T-helper 17 cell (primary cell): ENCODE results near the gene NHS. TPM values are rescaled to one million over a fixed set of nuclear protein-coding genes. Genes with fewer than 3 reads are reported as not detected.

ENCODE experiments used
- ATAC-seq: fragments of 150-1000 bp; cut with Tn5 transposase; 2 replicates; pipeline ENCODE4 v1.10.0; 2021; ENCODE audit warnings: mild to moderate bottlenecking, moderate library complexity
- DNase-seq, 3 donors: peaks; one replicate each; pipeline versions ENCODE4 v3.0.0 to v3.0.0-alpha.2; 2020 to 2021
- H3K9me3 ChIP-seq: one replicate; pipeline ENCODE4 v1.7.0; 2013; ENCODE audit warnings: low read length, mild to moderate bottlenecking; ENCODE audit not compliant: control insufficient read depth, poor library complexity, severe bottlenecking
- H3K27ac Mint-ChIP-seq: one replicate; pipeline ENCODE4 v1.8.0; 2022; ENCODE audit warnings: mild to moderate bottlenecking, moderate library complexity, mixed read lengths
- H3K27me3 Mint-ChIP-seq: one replicate; pipeline ENCODE4 v1.8.0; 2022; ENCODE audit warnings: mixed read lengths
- H3K36me3 Mint-ChIP-seq: one replicate; pipeline ENCODE4 v1.8.0; 2022; ENCODE audit warnings: low read depth, mixed read lengths
- H3K4me1 Mint-ChIP-seq: one replicate; pipeline ENCODE4 v1.8.0; 2022; ENCODE audit warnings: mild to moderate bottlenecking, mixed read lengths
- H3K4me3 Mint-ChIP-seq: one replicate; pipeline ENCODE4 v1.8.0; 2022; ENCODE audit warnings: mild to moderate bottlenecking, moderate library complexity, mixed read lengths
- total RNA-seq, 4 donors: library from RNA in 2 of 4; stranded (reverse) in 2 of 4; gene quantifications; one replicate each; pipeline ENCODE4 v1.2.3 and lab custom pipeline; 2022 to 2026

NHS gene
- total RNA-seq, 2 donors from 2014 or later = 0.07 TPM; not detected in 1

DNA sequence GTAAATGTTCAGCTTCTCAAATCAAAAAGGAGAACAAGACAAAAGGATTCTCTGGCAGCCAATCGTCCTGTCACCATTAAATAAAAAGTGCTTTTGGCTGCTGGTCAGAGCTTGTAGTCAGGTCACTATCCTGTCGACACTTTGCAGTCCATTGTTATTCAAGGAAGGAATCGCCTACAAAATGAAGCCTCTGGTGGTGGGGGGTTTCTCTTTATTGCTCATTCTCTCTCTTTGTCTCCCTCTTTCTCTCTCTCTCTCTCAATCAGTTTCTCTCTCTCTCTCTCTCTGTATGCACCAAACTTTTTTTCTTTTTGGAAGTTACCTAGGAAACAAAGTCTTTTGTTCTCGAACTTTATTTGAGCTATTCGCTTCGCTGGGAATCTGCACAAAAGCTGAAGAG is 344.7 kb downstream of the NHS start:
- H3K4me1 Mint-ChIP-seq = no peaks in the 10 kb centered on the region
- ATAC-seq (no peak), DNase-seq (no peak)
- H3K27ac Mint-ChIP-seq = no peak overlapping the region
- no peaks in the 10 kb centered on the region for H3K36me3 Mint-ChIP-seq
- H3K9me3 ChIP-seq = no peaks in the 10 kb centered on the region
- no peak overlapping the region for H3K4me3 Mint-ChIP-seq
- H3K27me3 Mint-ChIP-seq = no peaks in the 10 kb centered on the region

GRCh38 chrX:17721715-17722114 is 346.7 kb downstream of the NHS start:
- Mint-ChIP-seq H3K36me3 (no peaks in the 10 kb centered on the region), H3K4me1 (no peaks in the 10 kb centered on the region), H3K4me3 (no peak overlapping the region), H3K27ac (no peak overlapping the region), H3K27me3 (no peaks in the 10 kb centered on the region)
- DNase-seq = no peak
- no peaks in the 10 kb centered on the region for H3K9me3 ChIP-seq
- ATAC-seq = no peak

DNA sequence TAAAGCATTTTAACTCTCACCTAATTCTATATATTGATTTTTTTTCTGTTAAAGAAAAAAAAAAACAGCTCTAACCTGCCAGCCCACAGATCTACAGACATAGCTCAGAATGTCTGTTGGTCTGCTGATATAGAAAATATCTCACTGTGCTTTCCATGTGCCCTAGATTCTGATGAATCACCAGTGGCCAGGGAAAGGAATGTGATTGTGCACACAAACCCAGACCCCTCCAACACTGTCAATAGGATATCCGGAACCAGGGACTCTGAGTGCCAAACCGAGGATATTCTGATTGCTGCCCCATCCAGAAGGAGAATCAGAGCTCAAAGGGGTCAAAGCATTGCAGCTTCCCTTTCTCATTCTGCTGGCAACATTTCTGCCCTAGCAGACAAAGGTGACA is 350.2 kb downstream of the NHS start:
- no peaks in the 10 kb centered on the region for H3K9me3 ChIP-seq
- Mint-ChIP-seq H3K4me1 (no peaks in the 10 kb centered on the region), H3K27me3 (peaks cover 6% of the 10 kb centered on the region), H3K27ac (no peak overlapping the region), H3K4me3 (no peak overlapping the region), H3K36me3 (no peaks in the 10 kb centered on the region)
- no peak for ATAC-seq
- no peak for DNase-seq

- peaks cover 2% of the 10 kb centered on the region for H3K4me1 Mint-ChIP-seq
- H3K36me3 Mint-ChIP-seq = no peaks in the 10 kb centered on the region
- DNase-seq (no peak), ATAC-seq (no peak)
- H3K9me3 ChIP-seq = no peaks in the 10 kb centered on the region
- H3K4me3 Mint-ChIP-seq = no peak overlapping the region
- H3K27ac Mint-ChIP-seq = no peak overlapping the region
- H3K27me3 Mint-ChIP-seq = peaks cover 2% of the 10 kb centered on the region
These were observed 357.3 kb downstream of the NHS start for GRCh38 chrX:17732138-17732783.

DNA sequence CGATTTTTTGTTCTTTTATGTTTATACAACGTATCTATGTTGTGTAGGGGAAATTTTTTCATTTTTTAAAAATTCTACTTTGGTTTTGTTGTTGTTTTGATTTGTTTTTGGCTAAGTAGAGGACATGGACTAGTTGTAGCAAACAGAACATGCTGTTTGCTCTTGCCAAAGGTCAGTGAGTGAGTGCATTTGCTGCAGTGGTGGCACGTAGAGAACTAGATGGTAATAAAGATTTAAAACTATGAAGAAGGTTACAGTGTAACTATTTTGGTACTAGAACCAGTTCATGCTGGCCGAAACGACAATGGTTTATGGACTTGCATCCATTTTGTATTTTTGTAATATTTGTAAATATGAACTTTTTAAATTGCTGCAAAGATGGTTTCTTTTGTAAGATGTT is 360.4 kb downstream of the NHS start:
- H3K9me3 ChIP-seq = no peaks in the 10 kb centered on the region
- Mint-ChIP-seq H3K4me3 (no peak overlapping the region), H3K4me1 (peaks cover 17% of the 10 kb centered on the region), H3K36me3 (no peaks in the 10 kb centered on the region), H3K27ac (no peak overlapping the region), H3K27me3 (no peaks in the 10 kb centered on the region)
- ATAC-seq (no peak), DNase-seq (no peak)

GRCh38 chrX:17736478-17736855 is 361.5 kb downstream of the NHS start:
- Mint-ChIP-seq H3K4me3 (peak overlapping the region; percentile 94), H3K27ac (peak overlapping the region; percentile 93), H3K27me3 (no peaks in the 10 kb centered on the region), H3K36me3 (no peaks in the 10 kb centered on the region), H3K4me1 (peaks cover 19% of the 10 kb centered on the region)
- DNase-seq (no peak), ATAC-seq (no peak)
- H3K9me3 ChIP-seq = no peaks in the 10 kb centered on the region

DNA sequence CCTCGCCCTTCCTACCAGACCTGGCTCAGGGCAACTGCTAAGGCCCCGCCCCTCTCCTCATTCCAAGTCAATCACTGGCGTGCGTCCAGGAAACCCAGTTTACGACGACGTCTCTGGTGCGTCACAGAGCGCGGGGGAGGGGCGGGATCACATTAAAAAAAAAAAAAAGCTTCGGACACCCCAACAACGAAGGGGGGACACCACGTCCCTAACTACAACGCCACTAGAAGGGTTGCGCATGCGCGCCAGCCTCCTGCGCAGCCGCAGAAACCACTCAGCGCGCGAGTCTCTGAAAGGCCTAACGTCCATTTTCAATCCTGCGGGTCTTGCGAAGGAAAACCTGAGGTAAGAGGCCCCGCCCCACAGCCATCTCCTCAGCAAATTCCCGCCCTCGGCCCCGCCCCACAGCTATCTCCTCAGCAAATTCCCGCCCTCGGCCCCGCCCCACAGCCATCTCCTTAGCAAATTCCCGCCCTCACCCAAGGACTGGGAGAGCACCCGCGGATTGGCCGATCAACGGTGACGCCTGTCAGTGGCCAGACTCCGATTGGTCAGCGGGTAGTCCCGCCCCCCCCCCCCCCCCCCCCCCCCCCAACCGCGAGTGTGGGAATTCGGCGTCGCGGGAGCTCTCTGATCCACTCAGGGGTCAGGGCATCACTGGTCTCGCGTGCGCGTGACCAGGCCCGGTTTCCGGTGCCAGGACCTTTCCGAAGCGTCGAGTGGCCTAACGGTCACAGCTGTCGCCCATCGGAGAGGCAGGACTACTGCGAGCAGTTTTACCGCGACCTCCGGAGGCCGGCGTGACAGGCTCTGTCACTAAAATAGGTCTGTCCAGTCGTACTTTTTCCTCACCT is 362.1 kb downstream of the NHS start, which contains the start of gene SCML1:
Gene SCML1, plus strand, starts transcription at position 638 of the 854 bp plus-strand sequence. CDS start 6,694 bp downstream, outside the sequence.
- H3K9me3 ChIP-seq = no peaks in the 10 kb centered on the region
- Mint-ChIP-seq H3K36me3 (no peaks in the 10 kb centered on the region), H3K4me1 (peaks cover 19% of the 10 kb centered on the region), H3K27ac (peak within 1 kb of the TSS; percentile 93), H3K4me3 (peak within 1 kb of the TSS; percentile 94), H3K27me3 (no peaks in the 10 kb centered on the region)
- peak; percentile 60 to 78 (median 69) for DNase-seq
- peak; percentile 80 for ATAC-seq

GRCh38 chrX:17737710-17737985 is 362.6 kb downstream of the NHS start:
- Mint-ChIP-seq H3K4me3 (peak overlapping the region; percentile 94), H3K4me1 (peaks cover 19% of the 10 kb centered on the region), H3K27ac (peak overlapping the region; percentile 93), H3K36me3 (no peaks in the 10 kb centered on the region), H3K27me3 (no peaks in the 10 kb centered on the region)
- DNase-seq = peak in 1 of 3 donors; percentile 11
- H3K9me3 ChIP-seq = no peaks in the 10 kb centered on the region
- peak; percentile 15 for ATAC-seq

- Mint-ChIP-seq H3K36me3 (no peaks in the 10 kb centered on the region), H3K27ac (peak overlapping the region; percentile 93), H3K4me3 (peak overlapping the region; percentile 94), H3K4me1 (peaks cover 19% of the 10 kb centered on the region), H3K27me3 (no peaks in the 10 kb centered on the region)
- DNase-seq = peak; percentile 14 to 36 (median 18)
- no peaks in the 10 kb centered on the region for H3K9me3 ChIP-seq
- ATAC-seq = peak; percentile 66
These were observed 363.1 kb downstream of the NHS start for GRCh38 chrX:17737986-17738713.

- Mint-ChIP-seq H3K4me1 (peaks cover 18% of the 10 kb centered on the region), H3K4me3 (peak overlapping the region; percentile 94), H3K27ac (peak overlapping the region; percentile 93), H3K36me3 (no peaks in the 10 kb centered on the region), H3K27me3 (no peaks in the 10 kb centered on the region)
- DNase-seq = no peak
- H3K9me3 ChIP-seq = no peaks in the 10 kb centered on the region
- no peak for ATAC-seq
These were observed 363.9 kb downstream of the NHS start for GRCh38 chrX:17738737-17739535.

DNA sequence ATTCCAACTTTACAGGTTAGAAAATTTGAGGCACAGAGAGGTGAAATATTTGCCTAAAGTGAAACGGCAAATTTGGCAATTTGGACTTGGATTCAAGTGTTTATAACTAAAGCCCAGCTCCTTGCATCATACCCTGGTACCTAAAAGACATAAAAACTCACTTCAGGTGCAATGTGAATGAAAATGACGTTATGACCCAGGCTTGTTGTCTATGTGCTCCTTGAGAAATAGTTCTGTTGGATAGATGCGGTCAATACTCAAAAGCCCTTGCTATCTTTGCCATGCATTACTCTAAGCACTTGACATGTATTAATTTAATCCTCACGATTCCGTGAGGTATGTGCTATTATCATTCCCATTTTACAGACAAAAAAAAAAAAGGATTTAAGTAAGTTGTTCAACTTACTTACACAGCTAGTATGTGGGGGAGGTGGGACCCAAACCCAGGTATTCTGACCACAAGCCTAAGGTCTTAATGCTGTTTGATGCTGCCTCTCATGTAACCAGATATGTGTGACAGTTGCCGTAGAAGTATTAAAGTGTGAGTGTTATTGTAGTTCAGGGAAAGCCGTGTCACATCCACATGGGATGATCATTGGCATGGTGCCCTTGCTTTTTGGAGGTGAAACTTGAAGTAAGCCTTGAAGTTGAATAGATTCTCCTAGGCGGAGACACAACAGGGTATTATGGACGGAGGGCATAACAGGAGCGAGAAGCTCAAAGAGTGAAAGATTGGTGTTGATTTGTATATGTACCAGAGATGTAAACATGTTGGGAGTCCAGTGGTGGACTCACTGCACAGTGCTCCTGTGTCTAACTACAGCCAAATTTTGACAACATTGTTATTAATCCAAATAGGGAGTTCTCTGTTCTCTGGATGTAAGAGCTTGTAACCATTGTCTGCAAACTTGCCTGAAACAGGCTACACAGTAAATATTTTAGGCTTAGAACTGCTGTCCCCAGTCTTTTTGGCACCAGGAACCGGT is 365.4 kb downstream of the NHS start:
- H3K4me3 Mint-ChIP-seq = no peak overlapping the region
- ATAC-seq (no peak), DNase-seq (no peak)
- no peaks in the 10 kb centered on the region for H3K36me3 Mint-ChIP-seq
- H3K9me3 ChIP-seq = no peaks in the 10 kb centered on the region
- H3K4me1 Mint-ChIP-seq = peaks cover 17% of the 10 kb centered on the region
- H3K27me3 Mint-ChIP-seq = no peaks in the 10 kb centered on the region
- peak overlapping the region; percentile 49 for H3K27ac Mint-ChIP-seq

GRCh38 chrX:17741123-17741511 is 366.1 kb downstream of the NHS start:
- H3K4me3 Mint-ChIP-seq = no peak overlapping the region
- DNase-seq = no peak
- no peak overlapping the region for H3K27ac Mint-ChIP-seq
- H3K36me3 Mint-ChIP-seq = no peaks in the 10 kb centered on the region
- no peaks in the 10 kb centered on the region for H3K27me3 Mint-ChIP-seq
- H3K9me3 ChIP-seq = no peaks in the 10 kb centered on the region
- H3K4me1 Mint-ChIP-seq = peaks cover 17% of the 10 kb centered on the region
- ATAC-seq = no peak
